Measurements from ENCODE around the gene PGK2.
"Not testable (repeated sequence)": the region's sequence is repeated elsewhere in the genome, so short reads cannot be mapped to it uniquely, and the experiment has no call there.

PGK2 gene

DNA sequence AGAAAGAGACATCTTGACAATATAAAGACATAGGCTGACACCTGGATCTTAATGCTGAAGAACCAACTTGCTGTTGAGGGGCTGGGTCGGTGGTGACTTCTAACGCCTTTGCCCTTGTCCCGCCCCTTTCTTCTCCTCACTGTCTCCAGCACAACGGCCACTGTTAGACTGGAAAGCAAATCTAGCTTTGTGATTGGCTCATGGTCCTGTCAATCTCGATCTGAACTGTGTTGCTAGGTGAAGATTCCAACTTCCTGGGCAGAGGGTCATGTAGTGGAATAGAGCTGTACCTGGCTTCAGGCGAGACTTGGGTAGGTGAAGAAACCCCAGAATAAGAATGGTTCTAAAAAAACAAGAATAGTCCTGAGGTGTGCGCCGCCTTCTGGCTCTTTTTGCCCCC lies at the start of gene PGK2:
Gene PGK2 (minus strand): TSS at position 110 of the 400 bp plus-strand sequence. CDS start 98 bp downstream, at position 12.
- no peak for DNase-seq

- no peak for DNase-seq
These were observed 48.1 kb upstream of the PGK2 start for GRCh38 chr6:49835140-49835539.

GRCh38 chr6:49833386-49833785 lies 46.3 kb upstream of the PGK2 start:
- no peak for DNase-seq

DNA sequence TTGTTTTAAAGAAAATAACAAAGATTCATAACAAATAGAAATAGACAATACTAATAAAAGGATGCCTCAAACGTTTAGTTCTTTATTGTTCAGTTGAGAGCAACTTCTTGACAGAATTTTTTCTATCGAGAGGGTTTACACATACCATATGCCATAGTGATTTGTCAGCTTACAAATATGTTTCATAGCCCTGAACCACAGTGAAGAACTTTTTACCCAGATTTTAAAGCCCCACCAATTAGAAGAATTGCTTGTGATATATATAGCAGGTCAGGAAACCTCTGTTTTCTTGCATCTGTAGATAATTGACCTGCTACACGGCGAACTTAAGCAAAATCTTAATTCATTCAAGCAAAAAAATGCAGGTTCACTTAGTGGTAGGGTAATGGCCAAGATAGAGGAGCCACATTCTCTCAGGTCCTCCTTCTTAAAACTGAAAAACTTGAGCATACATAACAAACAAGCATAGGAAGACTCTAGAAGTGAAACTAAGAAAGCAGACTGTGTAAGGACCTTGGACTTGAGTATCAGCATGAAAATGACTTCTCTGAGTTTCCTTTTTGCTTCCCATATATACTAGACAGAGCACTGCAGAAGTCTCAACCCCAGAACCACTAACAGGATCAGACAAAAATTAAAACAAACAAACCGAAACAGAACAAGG lies 39.8 kb upstream of the PGK2 start:
- DNase-seq = no peak

GRCh38 chr6:49815166-49815565 lies 28.1 kb upstream of the PGK2 start:
- no peak for DNase-seq

DNA sequence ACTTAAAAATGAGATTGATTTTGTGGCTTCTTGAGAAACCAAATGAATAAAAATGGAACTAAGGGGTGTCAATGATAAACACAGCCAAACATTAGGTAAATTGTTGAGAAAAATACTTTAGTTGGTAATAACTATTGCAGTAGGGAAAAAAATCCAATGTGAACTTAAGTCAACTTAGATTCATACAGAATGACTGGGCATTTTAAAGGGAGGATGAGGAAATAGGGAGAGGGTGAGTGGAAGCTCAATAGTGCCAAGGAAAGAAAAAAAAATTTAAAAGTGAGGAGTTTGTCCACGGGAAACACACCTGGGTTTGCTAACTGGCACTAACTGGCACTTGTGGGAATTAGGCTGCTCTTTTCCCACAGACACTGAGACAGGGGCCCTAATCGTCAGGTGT lies 26.2 kb upstream of the PGK2 start:
- no peak for DNase-seq

DNA sequence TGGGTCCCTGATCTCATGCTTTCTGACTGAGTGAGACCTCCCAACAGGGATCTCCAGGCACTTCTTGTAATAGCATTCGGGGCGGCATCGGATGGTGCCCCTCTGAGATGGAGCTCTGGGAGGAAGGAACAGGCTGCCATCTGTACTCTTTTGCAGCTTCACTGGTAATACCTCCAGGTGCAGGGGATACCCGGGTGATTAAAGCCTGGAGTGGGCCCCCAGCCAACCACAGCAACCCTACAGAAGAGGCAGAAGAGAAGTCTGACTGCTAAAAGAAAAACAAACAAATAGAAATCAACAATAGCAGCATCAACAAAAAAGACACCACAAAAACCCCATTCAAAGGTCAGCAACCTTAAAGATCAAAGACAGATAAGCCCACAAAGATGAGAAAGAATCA lies 19.1 kb upstream of the PGK2 start:
- no peak for DNase-seq

DNA sequence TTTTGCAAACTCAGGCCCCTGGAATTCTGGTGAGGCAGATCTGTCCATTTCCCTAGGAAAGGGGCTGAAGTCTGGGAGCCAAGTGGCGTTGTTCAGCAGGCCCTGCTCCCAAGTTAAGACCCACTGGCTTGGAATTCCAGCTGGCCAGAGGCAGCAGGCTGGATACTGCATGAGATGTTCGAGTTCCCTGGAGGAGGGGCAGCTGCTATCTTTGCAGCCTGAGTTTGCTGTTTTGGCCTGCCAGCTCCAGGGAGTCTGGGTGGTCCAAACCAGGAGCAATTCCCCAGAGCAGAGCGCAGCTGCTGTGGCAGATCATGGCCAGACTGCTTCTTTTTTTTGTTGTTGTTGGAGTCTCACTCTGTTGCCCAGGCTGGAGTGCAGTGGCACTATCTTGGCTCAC lies 18.2 kb upstream of the PGK2 start:
- DNase-seq = no peak

DNA sequence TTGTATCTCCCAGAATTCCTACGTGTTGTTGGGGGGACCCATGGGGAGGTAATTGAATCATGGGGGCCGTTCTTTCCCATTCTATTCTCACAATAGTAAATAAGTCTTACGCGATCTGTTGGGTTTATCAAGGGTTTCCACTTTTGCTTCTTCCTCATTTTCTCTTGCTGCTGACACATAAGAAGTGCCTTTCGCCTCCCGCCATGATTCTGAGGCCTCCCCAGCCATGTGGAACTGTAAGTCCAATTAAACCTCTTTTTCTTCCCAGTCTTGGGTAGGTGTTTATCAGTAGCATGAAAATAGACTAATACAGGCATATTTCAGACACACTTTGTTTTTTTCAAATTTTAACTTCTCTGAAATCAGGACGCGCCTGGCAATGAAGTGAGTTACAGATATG lies 14.4 kb upstream of the PGK2 start:
- no peak for DNase-seq

DNA sequence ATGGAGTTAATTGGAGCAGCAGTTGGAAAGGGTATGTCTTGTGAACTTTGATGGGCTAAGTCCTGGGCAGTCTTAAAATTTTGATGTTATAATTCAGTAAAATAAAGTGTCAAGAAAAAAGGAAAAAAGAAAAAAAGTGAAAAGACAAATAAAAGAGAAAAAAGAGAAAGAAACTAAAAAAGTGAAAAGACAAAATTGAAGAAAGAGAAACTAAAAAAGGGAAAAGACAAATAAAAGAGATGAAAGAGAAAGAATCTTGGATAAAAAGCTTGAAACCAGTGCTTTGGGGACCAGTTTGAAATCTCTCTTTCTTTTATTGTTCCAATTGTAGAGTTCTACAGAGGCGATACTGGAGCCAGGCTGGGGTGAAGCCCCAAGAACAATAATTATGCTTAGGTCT lies 12.0 kb upstream of the PGK2 start:
- DNase-seq = no peak

- not testable (repeated sequence) for DNase-seq
These were observed 9.9 kb upstream of the PGK2 start for GRCh38 chr6:49796842-49797455.

GRCh38 chr6:49790341-49790740 lies 3.3 kb upstream of the PGK2 start:
- DNase-seq = no peak

GRCh38 chr6:49784272-49784671 lies 2.8 kb downstream of the PGK2 start:
- no peak for DNase-seq

DNA sequence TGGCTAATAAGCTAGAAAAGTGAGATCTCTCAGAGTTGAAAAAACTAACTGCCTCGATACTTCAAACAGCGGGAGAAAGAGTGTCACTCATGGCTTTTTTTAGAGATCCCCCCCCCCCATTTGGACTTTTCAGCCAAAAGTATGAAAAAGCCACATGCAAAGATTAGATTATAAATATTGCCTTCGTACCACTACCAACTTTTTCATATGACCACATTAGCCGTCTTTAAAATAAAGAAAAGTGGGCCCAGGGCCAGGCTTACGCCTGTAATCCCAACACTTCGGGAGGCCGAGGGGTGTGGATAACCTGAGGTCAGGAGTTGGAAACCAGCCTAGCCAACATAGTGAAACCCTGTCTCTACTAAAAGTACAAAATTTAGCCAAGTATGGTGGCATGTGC lies 4.4 kb downstream of the PGK2 start:
- no peak for DNase-seq

GRCh38 chr6:49782293-49782692 lies 4.8 kb downstream of the PGK2 start:
- DNase-seq = no peak

- DNase-seq = no peak
These were observed 10.6 kb downstream of the PGK2 start for GRCh38 chr6:49776444-49776843.

GRCh38 chr6:49775043-49775442 lies 12.0 kb downstream of the PGK2 start:
- no peak for DNase-seq

GRCh38 chr6:49772285-49772684 lies 14.8 kb downstream of the PGK2 start:
- DNase-seq = no peak

- no peak for DNase-seq
These were observed 20.3 kb downstream of the PGK2 start for GRCh38 chr6:49766762-49767161.

- DNase-seq = no peak
These were observed 22.4 kb downstream of the PGK2 start for GRCh38 chr6:49764571-49765236.

DNA sequence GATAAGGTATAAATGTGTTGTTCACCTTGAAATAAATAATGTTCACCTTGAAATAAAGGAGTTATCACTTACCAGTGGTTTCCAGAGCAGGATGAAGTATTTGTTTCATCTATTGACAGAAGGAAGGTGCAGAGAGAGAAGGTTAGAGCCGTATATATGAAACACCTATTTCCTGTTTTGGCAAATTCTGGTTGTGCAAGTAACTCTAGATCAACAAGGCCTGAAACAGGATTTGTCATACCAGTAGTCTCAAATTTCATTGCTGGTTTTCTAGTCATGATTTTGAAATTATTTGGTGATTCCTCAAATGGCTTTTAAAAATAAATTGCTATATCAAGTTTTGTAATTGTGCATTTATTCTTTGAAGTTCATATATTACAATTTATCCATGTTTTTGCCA lies 42.8 kb downstream of the PGK2 start, which contains the start of gene CRISP3:
Gene CRISP3 (minus strand): TSS at position 130 of the 400 bp plus-strand sequence. CDS start 21 bp downstream, at position 109.
- no peak for DNase-seq

- DNase-seq = no peak
These were observed 43.7 kb downstream of the PGK2 start for GRCh38 chr6:49743429-49743828.

DNA sequence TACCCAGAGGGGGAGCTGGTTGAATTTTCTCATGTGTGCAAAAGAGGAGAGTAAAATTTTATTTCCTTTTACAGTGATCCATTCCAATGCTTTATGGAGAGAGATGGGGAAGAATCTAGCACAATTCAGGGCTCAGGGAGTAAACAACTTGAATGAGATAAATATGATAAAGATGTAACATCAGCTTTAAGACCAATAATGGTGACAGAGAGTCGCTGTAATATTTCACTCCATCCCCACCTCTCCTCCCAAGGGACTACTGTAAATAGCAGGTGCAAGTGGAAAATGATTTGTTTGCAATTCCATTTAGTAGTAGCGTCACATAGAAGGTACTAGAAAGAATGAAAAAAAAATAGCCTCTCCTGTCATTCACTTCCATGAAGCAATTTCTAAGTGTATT lies 47.7 kb downstream of the PGK2 start:
- no peak for DNase-seq

DNA sequence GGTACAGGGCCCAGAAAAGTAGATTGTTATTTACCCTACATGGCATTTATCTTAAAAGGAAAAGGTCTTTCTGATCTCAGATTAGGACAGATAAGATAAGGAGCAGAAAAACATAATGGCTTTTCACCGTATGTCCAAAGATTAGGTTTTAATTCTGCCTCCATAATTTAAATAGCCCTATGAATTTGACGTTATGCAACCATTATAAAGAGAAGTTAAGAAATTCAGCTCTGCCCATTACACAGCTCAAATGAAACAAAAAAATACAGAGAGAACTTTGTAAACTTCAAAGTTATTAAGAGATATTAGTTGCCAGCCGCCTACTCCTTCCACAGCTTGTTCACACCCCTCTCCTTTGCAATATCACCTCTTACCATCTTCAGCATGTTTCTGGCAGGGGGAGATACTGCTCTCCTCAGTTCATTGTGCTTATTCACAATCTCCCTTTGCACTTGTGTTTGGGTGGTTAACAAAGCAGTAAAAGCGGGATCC lies 51.0 kb downstream of the PGK2 start:
- DNase-seq = no peak

All from cerebellar nuclear complex (tissue), 1 donor.